NT2/D1 (cell line): ENCODE data around the gene MTTP.

ENCODE experiments used
- DNase-seq: peaks from one replicate; pipeline ENCODE4 v3.0.0-alpha.2; 2011; ENCODE audit warnings: low read depth, low spot score
- H3K27me3 ChIP-seq: 2 replicates; pipeline ENCODE4 v1.6.0; 2011; ENCODE audit warnings: mild to moderate bottlenecking; ENCODE audit not compliant: insufficient read length, insufficient read depth
- H3K36me3 ChIP-seq: 2 replicates; pipeline ENCODE4 v1.6.1; 2011; ENCODE audit warnings: mild to moderate bottlenecking, low read length, mixed read lengths; ENCODE audit not compliant: insufficient read depth, insufficient read length
- H3K4me1 ChIP-seq: 2 replicates; pipeline ENCODE4 v1.5.1; 2011; ENCODE audit not compliant: insufficient read depth, insufficient read length
- H3K4me3 ChIP-seq: 2 replicates; pipeline ENCODE4 v1.5.1; 2011; ENCODE audit warnings: low read depth; ENCODE audit not compliant: insufficient read length
- H3K9ac ChIP-seq: 2 replicates; pipeline ENCODE4 v1.6.0; 2011; ENCODE audit warnings: low read depth; ENCODE audit not compliant: insufficient read length
- H3K9me3 ChIP-seq: 2 replicates; pipeline ENCODE4 v1.5.1; 2011; ENCODE audit warnings: mild to moderate bottlenecking, low read length; ENCODE audit not compliant: insufficient read depth
- SUZ12 ChIP-seq: IDR thresholded peaks from 2 replicates; pipeline ENCODE4 v1.6.1; 2011; ENCODE audit not compliant: insufficient read length, insufficient read depth; ENCODE audit errors: extremely low read depth
- YY1 ChIP-seq: IDR thresholded peaks from 2 replicates; pipeline ENCODE4 v1.6.1; 2011; ENCODE audit not compliant: insufficient read length, insufficient read depth
- ZNF274 ChIP-seq: IDR thresholded peaks from 2 replicates; pipeline ENCODE4 v1.6.1; 2011; ENCODE audit warnings: mild to moderate bottlenecking, low read depth, low read length

MTTP gene

GRCh38 chr4:99629962-99630554 is 55.4 kb downstream of the MTTP start:
- no peak for DNase-seq
- no peaks in the 10 kb centered on the region for H3K9me3 ChIP-seq
- no peak overlapping the region for H3K4me3 ChIP-seq

DNA sequence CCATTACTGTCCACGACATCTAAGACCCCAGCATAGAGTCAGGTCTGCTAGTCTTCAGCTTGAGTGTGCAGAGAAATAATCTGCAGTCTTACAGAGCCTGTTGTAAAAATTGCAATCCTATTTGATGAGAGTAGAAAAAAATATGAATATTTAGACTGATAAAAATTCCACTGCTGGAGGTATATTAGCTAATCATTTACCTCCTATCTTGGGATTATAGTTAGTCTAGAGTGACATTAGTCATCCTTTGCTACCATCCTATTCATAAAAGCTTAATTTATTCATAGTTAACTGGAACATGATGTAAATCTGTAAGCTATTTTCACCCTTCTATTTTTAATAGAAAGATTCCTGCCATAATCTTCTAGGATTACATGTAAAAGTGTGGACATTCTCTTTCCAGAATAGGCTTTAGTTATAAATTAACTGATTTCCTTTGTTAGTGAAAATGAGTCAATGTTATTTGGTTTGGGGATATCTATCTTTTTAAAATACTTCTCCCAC is 56.3 kb downstream of the MTTP start:
- TF ChIP-seq ZNF274: no peak
- TF ChIP-seq YY1: no peak
- TF ChIP-seq SUZ12: no peak
- Histone ChIP-seq H3K9ac (no peak overlapping the region), H3K4me3 (no peak overlapping the region), H3K4me1 (no peaks in the 10 kb centered on the region), H3K27me3 (no peaks in the 10 kb centered on the region), H3K36me3 (no peaks in the 10 kb centered on the region), H3K9me3 (no peaks in the 10 kb centered on the region)
- no peak for DNase-seq

More at GRCh38 chr4:99629962-99630554, 55.4 kb downstream of the MTTP start:
- no peaks in the 10 kb centered on the region for H3K27me3 ChIP-seq
- TF ChIP-seq ZNF274 (no peak), YY1 (no peak), SUZ12 (no peak)
- no peak overlapping the region for H3K9ac ChIP-seq
- no peaks in the 10 kb centered on the region for H3K36me3 ChIP-seq
- H3K4me1 ChIP-seq: no peaks in the 10 kb centered on the region

- Histone ChIP-seq H3K36me3 (no peaks in the 10 kb centered on the region), H3K9me3 (no peaks in the 10 kb centered on the region), H3K9ac (no peak overlapping the region), H3K4me3 (no peak overlapping the region), H3K4me1 (no peaks in the 10 kb centered on the region), H3K27me3 (no peaks in the 10 kb centered on the region)
- DNase-seq: no peak
- TF ChIP-seq ZNF274 (no peak), SUZ12 (no peak), YY1 (no peak)
Measured at GRCh38 chr4:99633772-99634171, 59.1 kb downstream of the MTTP start.

DNA sequence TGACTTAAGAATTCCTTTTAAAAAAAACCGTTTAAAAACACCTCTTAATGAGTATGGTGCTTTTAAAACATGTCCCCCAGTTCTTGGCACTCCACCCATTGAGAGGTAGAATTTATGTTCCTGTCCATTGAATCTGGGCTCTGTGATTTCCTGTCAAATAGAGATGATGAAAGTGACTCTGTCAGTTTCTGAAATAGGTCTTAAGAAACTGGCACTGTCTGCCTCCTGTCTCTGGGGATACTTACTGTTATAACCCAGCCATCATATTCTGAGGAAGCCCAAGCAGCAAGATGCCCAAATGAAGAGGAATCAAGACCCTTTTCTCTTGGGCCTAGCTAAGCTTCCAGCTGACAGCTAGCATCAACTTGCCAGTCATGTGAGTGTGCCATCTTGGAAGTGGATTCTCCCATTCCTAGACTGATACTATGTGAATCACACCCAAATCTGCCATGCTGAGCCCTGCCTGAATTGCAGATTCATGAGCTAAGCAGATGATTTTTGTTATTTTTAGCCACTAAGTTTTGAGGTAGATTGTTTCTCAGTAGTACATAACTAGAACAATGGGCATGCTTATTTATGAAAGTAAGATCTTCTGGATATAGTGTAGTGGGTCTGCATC is 60.2 kb downstream of the MTTP start:
- DNase-seq: no peak
- TF ChIP-seq SUZ12 (no peak), ZNF274 (no peak)

DNA sequence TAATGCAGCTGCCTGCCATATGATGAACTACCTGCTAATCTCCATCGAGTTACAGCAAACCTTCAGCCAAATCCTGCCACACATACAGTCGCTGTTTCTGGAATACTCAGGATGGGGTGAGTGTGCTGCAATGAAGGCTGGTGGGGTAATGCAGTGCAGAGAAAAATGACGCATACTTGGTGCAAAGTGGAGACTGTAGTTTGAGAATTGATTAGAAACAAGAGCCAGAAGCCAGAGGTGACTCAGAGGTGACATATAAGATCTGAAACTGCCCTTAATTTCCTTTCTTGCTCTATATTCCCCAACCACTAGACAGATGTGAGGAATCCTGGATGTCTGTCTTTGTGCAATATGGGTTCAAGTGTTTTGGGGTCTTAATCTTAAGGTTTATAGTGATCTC is 61.0 kb downstream of the MTTP start:
- no peaks in the 10 kb centered on the region for H3K9me3 ChIP-seq
- H3K4me3 ChIP-seq: no peak overlapping the region

More for the DNA sequence above, 60.2 kb downstream of the MTTP start:
- Histone ChIP-seq H3K9me3 (no peaks in the 10 kb centered on the region), H3K36me3 (no peaks in the 10 kb centered on the region), H3K4me3 (no peak overlapping the region), H3K9ac (no peak overlapping the region), H3K27me3 (no peaks in the 10 kb centered on the region), H3K4me1 (no peaks in the 10 kb centered on the region)

GRCh38 chr4:99636422-99636821 is 61.8 kb downstream of the MTTP start:
- H3K36me3 ChIP-seq: no peaks in the 10 kb centered on the region
- TF ChIP-seq ZNF274 (no peak), SUZ12 (no peak), YY1 (no peak)

More for the DNA sequence above, 61.0 kb downstream of the MTTP start:
- H3K36me3 ChIP-seq: no peaks in the 10 kb centered on the region
- no peak for DNase-seq
- no peak overlapping the region for H3K9ac ChIP-seq
- TF ChIP-seq YY1 (no peak), ZNF274 (no peak), SUZ12 (no peak)
- no peaks in the 10 kb centered on the region for H3K27me3 ChIP-seq
- H3K4me1 ChIP-seq: no peaks in the 10 kb centered on the region

GRCh38 chr4:99637174-99637573 is 62.5 kb downstream of the MTTP start:
- TF ChIP-seq YY1 (no peak), SUZ12 (no peak), ZNF274 (no peak)
- H3K4me3 ChIP-seq: no peak overlapping the region
- H3K36me3 ChIP-seq: no peaks in the 10 kb centered on the region
- no peaks in the 10 kb centered on the region for H3K4me1 ChIP-seq
- H3K9me3 ChIP-seq: no peaks in the 10 kb centered on the region
- no peak for DNase-seq
- H3K9ac ChIP-seq: no peak overlapping the region
- no peaks in the 10 kb centered on the region for H3K27me3 ChIP-seq

More at GRCh38 chr4:99636422-99636821, 61.8 kb downstream of the MTTP start:
- no peak for DNase-seq
- no peaks in the 10 kb centered on the region for H3K4me1 ChIP-seq
- H3K9ac ChIP-seq: no peak overlapping the region
- H3K9me3 ChIP-seq: no peaks in the 10 kb centered on the region
- H3K27me3 ChIP-seq: no peaks in the 10 kb centered on the region
- no peak overlapping the region for H3K4me3 ChIP-seq
